Colonic mucosa (tissue), 4 donors: ENCODE results near the gene CDHR1. TPM values are rescaled to one million over a fixed set of nuclear protein-coding genes. Genes with fewer than 3 reads are reported as not detected.

Experiments used
- DNase-seq: peaks from one replicate; pipeline ENCODE4 v3.0.0-alpha.2; 2020
- H3K27ac ChIP-seq: fragments of 200-600 bp; one replicate; pipeline ENCODE4 v1.8.0; 2021
- H3K27me3 ChIP-seq: fragments of 200-600 bp; one replicate; pipeline ENCODE4 v1.8.0; 2021
- H3K36me3 ChIP-seq: fragments of 200-600 bp; one replicate; pipeline ENCODE4 v1.8.0; 2021
- H3K4me1 ChIP-seq: fragments of 200-600 bp; one replicate; pipeline ENCODE4 v1.8.0; 2021; ENCODE audit warnings: mild to moderate bottlenecking
- H3K4me3 ChIP-seq: fragments of 200-600 bp; one replicate; pipeline ENCODE4 v1.8.0; 2021
- H3K9ac ChIP-seq, 2 donors: one replicate each; pipeline ENCODE4 v1.7.0; 2013; ENCODE audit warnings: control low read depth in 2 of 2, low read depth in 2 of 2, low read length in 2 of 2
- H3K9me3 ChIP-seq: fragments of 200-600 bp; one replicate; pipeline ENCODE4 v1.8.0; 2021
- intact Hi-C: fragments of 100-400 bp; cut with DNase I; formaldehyde crosslinking; loops from one replicate; pipeline ENCODE4 v1.14.1; 2022
- total RNA-seq, 2 donors: library from RNA; stranded (reverse); fragmentation: NEBNext Ultra II Directional in 1 of 2; extraction: Animal tissue kit (Norgen Biotek cat#: 25700) in 1 of 2; gene quantifications; one replicate each; pipeline ENCODE4 v1.2.1, GENCODE V29; 2021
- TF ChIP-seq, protein P1 (sequence below): fragments of 200-600 bp; IDR thresholded peaks from one replicate; pipeline ENCODE4 v1.8.0; 2022; ENCODE audit warnings: antibody characterized with exemption, mild to moderate bottlenecking
- donor health status: healthy.
- donor health status: DM: no; HTN: no; CAD: no.
- donor health status: DM: no; HTN: no; CAD: no.

CDHR1 gene
- total RNA-seq, 2 donors from 2014 or later: 99.3 to 105 TPM

- H3K4me3 ChIP-seq: no peak overlapping the region
- H3K36me3 ChIP-seq: no peaks in the 10 kb centered on the region
- intact Hi-C loops: no loop called here
- no peak for DNase-seq
- H3K4me1 ChIP-seq: no peaks in the 10 kb centered on the region
- H3K9ac ChIP-seq: no peak overlapping the region
- TF ChIP-seq, protein P1, sequence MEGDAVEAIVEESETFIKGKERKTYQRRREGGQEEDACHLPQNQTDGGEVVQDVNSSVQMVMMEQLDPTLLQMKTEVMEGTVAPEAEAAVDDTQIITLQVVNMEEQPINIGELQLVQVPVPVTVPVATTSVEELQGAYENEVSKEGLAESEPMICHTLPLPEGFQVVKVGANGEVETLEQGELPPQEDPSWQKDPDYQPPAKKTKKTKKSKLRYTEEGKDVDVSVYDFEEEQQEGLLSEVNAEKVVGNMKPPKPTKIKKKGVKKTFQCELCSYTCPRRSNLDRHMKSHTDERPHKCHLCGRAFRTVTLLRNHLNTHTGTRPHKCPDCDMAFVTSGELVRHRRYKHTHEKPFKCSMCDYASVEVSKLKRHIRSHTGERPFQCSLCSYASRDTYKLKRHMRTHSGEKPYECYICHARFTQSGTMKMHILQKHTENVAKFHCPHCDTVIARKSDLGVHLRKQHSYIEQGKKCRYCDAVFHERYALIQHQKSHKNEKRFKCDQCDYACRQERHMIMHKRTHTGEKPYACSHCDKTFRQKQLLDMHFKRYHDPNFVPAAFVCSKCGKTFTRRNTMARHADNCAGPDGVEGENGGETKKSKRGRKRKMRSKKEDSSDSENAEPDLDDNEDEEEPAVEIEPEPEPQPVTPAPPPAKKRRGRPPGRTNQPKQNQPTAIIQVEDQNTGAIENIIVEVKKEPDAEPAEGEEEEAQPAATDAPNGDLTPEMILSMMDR: no peak
- no peak overlapping the region for H3K27ac ChIP-seq
- H3K27me3 ChIP-seq: no peaks in the 10 kb centered on the region
- no peaks in the 10 kb centered on the region for H3K9me3 ChIP-seq
These were observed 54.5 kb downstream of the CDHR1 start for GRCh38 chr10:84248794-84249193.

- H3K9me3 ChIP-seq: no peaks in the 10 kb centered on the region
- TF ChIP-seq, protein P1: no peak
- no peaks in the 10 kb centered on the region for H3K36me3 ChIP-seq
- H3K27ac ChIP-seq: no peak overlapping the region
- no peak overlapping the region for H3K9ac ChIP-seq
- no peak for DNase-seq
- H3K27me3 ChIP-seq: no peaks in the 10 kb centered on the region
- no peak overlapping the region for H3K4me3 ChIP-seq
- no peaks in the 10 kb centered on the region for H3K4me1 ChIP-seq
- intact Hi-C loops: no loop called here
These were observed 60.5 kb downstream of the CDHR1 start for GRCh38 chr10:84254552-84255478.

GRCh38 chr10:84256510-84257342, 62.4 kb downstream of the CDHR1 start:
- Histone ChIP-seq H3K9ac (no peak overlapping the region), H3K4me1 (no peaks in the 10 kb centered on the region), H3K9me3 (no peaks in the 10 kb centered on the region), H3K27ac (no peak overlapping the region), H3K4me3 (no peak overlapping the region), H3K27me3 (no peaks in the 10 kb centered on the region), H3K36me3 (no peaks in the 10 kb centered on the region)
- intact Hi-C loops: no loop called here
- DNase-seq: peak; percentile 62
- TF ChIP-seq, protein P1: peak; percentile 58

DNA sequence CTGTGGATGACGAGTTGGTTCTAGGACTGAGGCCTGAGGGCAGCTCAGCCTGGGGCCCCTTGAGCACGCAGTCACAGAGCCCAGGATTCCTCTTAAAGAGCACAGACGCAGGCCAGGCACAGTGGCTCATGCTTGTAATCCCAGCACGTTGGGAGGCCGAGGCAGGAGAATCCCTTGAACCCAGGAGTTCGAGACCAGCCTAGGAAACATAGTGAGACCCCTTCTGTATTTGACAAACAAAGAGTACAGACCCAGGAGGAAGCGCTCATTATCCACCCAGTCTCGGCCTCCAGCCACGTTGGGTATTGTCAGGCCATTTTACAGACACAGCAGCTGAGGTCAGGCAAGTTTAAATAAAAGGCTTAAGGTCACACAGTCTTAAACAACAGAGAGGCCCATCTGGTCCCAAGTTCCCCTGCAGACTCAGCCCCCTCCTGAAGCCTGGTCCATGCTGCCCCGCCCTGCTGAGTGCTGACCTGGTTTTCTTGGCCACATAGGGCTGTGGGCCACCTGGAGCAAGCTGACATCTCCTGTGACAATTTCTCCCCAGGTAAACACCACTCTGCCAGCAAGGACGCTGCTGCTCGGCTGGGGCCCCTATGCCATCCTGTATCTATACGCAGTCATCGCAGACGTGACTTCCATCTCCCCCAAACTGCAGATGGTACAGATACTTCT, 63.1 kb downstream of the CDHR1 start:
- TF ChIP-seq, protein P1: no peak
- intact Hi-C loops: no loop called here
- no peaks in the 10 kb centered on the region for H3K4me1 ChIP-seq

GRCh38 chr10:84258034-84258695, 63.8 kb downstream of the CDHR1 start:
- H3K27ac ChIP-seq: no peak overlapping the region
- H3K36me3 ChIP-seq: no peaks in the 10 kb centered on the region
- TF ChIP-seq, protein P1: no peak
- intact Hi-C loops: no loop called here
- no peak overlapping the region for H3K9ac ChIP-seq
- no peaks in the 10 kb centered on the region for H3K27me3 ChIP-seq
- DNase-seq: no peak
- no peak overlapping the region for H3K4me3 ChIP-seq
- H3K4me1 ChIP-seq: no peaks in the 10 kb centered on the region
- H3K9me3 ChIP-seq: no peaks in the 10 kb centered on the region

More for the DNA sequence above, 63.1 kb downstream of the CDHR1 start:
- DNase-seq: no peak
- Histone ChIP-seq H3K27me3 (no peaks in the 10 kb centered on the region), H3K36me3 (no peaks in the 10 kb centered on the region), H3K27ac (no peak overlapping the region), H3K9ac (no peak overlapping the region), H3K4me3 (no peak overlapping the region), H3K9me3 (no peaks in the 10 kb centered on the region)
